Type B pancreatic cell (in vitro differentiated cells): ENCODE results near the gene F10. TPM values are rescaled to one million over a fixed set of nuclear protein-coding genes. Genes with fewer than 3 reads are reported as not detected.

Experiments
- DNase-seq: peaks from one replicate; pipeline ENCODE4 v3.0.0; 2021; ENCODE audit warnings: mixed read lengths; ENCODE audit not compliant: unreplicated experiment; ENCODE audit errors: extremely low spot score
- H3K27ac Mint-ChIP-seq: 2 replicates; pipeline ENCODE4 v1.8.0; 2021; ENCODE audit warnings: mild to moderate bottlenecking, mixed read lengths
- H3K27me3 Mint-ChIP-seq: 2 replicates; pipeline ENCODE4 v1.8.0; 2021; ENCODE audit warnings: mixed read lengths
- H3K36me3 Mint-ChIP-seq: 2 replicates; pipeline ENCODE4 v1.8.0; 2021; ENCODE audit warnings: mixed read lengths
- H3K4me1 Mint-ChIP-seq: one replicate; pipeline ENCODE4 v1.8.0; 2021; ENCODE audit warnings: mixed read lengths; ENCODE audit not compliant: unreplicated experiment
- H3K4me3 Mint-ChIP-seq: 2 replicates; pipeline ENCODE4 v1.8.0; 2021; ENCODE audit warnings: mild to moderate bottlenecking, mixed read lengths
- H3K9me3 Mint-ChIP-seq: 2 replicates; pipeline ENCODE4 v1.8.0; 2021; ENCODE audit warnings: mixed read lengths
- total RNA-seq: library from RNA; stranded (reverse); gene quantifications from 2 replicates; pipeline ENCODE4 v1.2.1, GENCODE V29; 2021; ENCODE audit warnings: low replicate concordance
- TF ChIP-seq, protein P1 (sequence below): fragments of 200-600 bp; sonication (generic); conservative IDR thresholded peaks from 2 replicates; pipeline ENCODE4 v1.5.0; 2021; ENCODE audit warnings: antibody characterized with exemption, mild to moderate bottlenecking

The F10 gene
- total RNA-seq, 1 donor from 2014 or later: 34.4 TPM

DNA sequence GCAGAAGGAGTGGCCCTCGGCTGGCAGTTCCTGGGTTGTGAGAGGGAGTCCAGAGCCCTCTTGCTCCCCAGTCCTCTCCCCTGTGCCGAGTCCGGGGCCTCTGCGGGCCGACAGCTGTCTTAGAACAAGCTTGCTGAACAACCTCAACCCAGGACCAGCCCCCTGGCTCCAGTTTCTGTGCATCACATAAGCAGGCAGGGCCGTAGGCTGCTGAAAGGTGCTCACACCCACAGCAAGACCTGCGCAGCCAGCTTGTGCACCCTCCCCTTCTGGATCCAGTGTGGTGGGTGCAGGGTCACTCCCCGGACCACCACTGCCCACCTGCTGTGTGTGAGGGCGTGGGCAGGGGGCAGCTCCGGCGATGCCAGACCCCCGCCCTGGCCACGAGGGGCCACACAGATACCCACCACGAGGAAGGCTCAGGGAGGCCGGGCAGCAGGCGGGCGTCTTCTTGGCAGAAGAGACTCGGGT lies 42.2 kb upstream of the F10 start:
- no peak overlapping the region for H3K4me3 Mint-ChIP-seq
- H3K27ac Mint-ChIP-seq: no peak overlapping the region
- H3K9me3 Mint-ChIP-seq: no peaks in the 10 kb centered on the region
- H3K27me3 Mint-ChIP-seq: no peaks in the 10 kb centered on the region
- peaks cover 6% of the 10 kb centered on the region for H3K4me1 Mint-ChIP-seq
- H3K36me3 Mint-ChIP-seq: peaks cover 3% of the 10 kb centered on the region
- TF ChIP-seq, protein P1, sequence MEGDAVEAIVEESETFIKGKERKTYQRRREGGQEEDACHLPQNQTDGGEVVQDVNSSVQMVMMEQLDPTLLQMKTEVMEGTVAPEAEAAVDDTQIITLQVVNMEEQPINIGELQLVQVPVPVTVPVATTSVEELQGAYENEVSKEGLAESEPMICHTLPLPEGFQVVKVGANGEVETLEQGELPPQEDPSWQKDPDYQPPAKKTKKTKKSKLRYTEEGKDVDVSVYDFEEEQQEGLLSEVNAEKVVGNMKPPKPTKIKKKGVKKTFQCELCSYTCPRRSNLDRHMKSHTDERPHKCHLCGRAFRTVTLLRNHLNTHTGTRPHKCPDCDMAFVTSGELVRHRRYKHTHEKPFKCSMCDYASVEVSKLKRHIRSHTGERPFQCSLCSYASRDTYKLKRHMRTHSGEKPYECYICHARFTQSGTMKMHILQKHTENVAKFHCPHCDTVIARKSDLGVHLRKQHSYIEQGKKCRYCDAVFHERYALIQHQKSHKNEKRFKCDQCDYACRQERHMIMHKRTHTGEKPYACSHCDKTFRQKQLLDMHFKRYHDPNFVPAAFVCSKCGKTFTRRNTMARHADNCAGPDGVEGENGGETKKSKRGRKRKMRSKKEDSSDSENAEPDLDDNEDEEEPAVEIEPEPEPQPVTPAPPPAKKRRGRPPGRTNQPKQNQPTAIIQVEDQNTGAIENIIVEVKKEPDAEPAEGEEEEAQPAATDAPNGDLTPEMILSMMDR: no peak
- DNase-seq: no peak

DNA sequence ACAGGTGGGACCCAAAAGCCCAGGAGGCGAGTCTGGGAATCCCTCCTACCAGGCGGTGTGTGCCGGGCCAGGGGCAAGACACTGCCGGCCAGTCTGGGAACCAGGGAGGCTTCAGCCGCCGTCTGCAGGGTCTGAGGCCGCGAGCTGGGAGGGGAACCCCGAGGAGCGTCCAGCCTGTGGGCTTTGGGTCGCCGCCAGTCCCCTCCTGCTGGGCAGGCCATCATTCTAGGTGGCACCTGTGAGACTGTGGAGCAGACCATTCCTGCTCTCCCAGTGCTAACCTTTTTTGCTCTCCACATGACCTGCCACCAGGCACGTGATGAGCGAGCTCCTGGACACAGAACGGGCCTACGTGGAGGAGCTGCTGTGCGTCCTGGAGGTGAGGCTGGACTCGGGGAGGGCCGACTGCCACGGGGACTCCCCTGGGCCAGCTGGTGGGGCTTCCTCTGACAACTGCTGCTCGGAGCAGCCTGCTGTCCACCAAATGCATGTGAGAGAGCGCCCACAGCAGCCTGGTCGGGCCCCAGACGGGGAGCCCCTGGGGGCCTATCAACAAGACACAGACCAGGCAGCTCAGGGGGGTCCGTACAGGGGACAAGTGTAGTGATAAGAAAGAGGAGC lies 41.6 kb upstream of the F10 start:
- no peak overlapping the region for H3K4me3 Mint-ChIP-seq
- no peaks in the 10 kb centered on the region for H3K9me3 Mint-ChIP-seq
- peaks cover 6% of the 10 kb centered on the region for H3K4me1 Mint-ChIP-seq
- H3K27me3 Mint-ChIP-seq: no peaks in the 10 kb centered on the region
- no peak overlapping the region for H3K27ac Mint-ChIP-seq
- TF ChIP-seq, protein P1: no peak
- peaks cover 3% of the 10 kb centered on the region for H3K36me3 Mint-ChIP-seq
- DNase-seq: no peak

DNA sequence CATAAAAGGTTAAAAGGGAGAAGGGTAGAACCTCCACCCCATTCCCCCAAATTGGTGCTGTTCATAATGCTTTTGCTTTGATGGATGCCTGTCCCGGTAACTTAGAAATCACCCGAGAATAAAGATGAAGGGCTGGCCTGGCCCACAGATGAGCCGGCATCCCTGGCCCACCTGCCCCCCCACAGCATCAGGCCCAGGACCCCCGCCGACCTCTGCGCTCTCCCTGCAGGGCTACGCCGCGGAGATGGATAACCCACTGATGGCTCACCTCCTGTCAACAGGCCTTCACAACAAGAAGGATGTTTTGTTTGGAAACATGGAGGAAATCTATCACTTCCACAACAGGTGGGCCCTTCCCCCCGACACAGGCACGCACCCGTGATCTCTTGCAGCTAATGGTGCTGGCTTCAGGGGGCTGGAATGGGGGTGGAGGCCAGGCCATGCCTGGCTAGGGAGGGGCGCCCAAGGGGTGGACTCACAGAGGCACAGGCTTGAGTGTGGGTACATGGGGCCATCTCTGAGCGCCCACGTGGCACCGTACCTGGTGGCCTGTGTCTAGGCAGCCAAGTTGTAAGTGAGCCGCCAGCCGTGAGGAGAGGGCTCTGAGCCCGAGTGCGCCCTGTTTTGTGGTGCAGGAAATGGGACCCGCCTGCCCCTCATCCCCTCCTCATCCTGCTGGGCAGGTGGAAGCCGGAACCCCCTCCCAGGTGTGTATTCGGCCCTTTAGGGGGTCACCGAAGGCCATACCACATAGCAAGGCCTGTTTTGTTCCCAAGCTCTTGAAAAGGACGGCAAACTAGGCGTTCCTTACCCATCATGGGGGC lies 40.2 kb upstream of the F10 start:
- Mint-ChIP-seq H3K27me3 (no peaks in the 10 kb centered on the region), H3K4me3 (no peak overlapping the region), H3K36me3 (peaks cover 3% of the 10 kb centered on the region), H3K27ac (no peak overlapping the region), H3K9me3 (no peaks in the 10 kb centered on the region), H3K4me1 (peaks cover 6% of the 10 kb centered on the region)
- no peak for DNase-seq
- TF ChIP-seq, protein P1: no peak

DNA sequence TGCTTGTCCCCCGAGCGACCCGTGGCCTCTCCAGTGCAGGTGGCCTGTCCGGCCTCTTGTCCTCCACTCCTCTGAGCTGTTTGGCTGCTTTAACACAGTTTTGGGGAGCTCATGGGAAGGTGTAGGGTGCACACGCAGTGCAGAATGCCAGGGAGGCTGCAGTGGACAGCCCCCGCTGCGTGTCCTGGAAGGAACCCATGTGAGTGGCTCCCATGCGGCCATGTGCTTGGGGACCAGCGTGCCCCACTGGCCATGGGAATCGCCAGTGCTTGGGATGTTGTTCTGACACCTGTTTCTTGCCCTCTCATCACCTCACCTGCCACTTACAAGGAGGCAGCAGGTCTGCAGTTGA lies 39.6 kb upstream of the F10 start:
- H3K9me3 Mint-ChIP-seq: no peaks in the 10 kb centered on the region
- no peak overlapping the region for H3K4me3 Mint-ChIP-seq
- peak overlapping the region; percentile 78 for H3K27ac Mint-ChIP-seq
- peaks cover 3% of the 10 kb centered on the region for H3K36me3 Mint-ChIP-seq
- no peaks in the 10 kb centered on the region for H3K27me3 Mint-ChIP-seq
- H3K4me1 Mint-ChIP-seq: peaks cover 6% of the 10 kb centered on the region
- TF ChIP-seq, protein P1: no peak
- no peak for DNase-seq

DNA sequence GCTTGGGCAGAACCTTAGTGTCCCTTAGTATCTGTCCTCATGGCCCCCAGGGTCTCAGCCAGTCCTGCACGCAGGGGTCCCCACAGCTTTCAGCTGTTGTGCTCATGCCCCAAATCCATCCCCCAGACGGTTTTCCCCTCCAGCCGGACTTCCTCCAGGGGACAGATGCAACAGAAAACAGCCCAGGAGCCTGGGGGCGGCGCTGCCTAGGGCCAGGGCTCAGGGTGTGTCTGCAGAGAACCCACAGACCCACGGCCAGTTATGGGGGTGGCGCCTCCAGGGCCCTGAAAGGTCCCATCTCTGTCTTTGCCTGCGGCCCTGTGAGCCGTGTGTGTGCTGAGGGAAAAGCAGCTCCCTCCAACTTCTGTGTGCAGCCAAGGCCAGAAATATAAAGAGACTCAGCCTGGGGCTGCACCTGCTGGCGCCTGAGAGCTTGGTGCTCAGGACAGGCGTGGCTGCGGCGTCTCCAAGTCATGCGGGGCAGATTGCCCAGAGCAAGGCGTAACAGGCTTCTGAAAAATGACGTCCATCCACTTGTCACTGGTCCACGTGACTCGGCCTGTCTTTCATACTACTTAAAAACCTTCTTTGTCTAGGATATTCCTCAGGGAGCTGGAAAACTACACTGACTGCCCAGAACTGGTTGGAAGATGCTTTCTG lies 39.1 kb upstream of the F10 start:
- no peaks in the 10 kb centered on the region for H3K27me3 Mint-ChIP-seq
- H3K27ac Mint-ChIP-seq: peak overlapping the region; percentile 78
- H3K9me3 Mint-ChIP-seq: no peaks in the 10 kb centered on the region
- H3K36me3 Mint-ChIP-seq: peaks cover 3% of the 10 kb centered on the region
- no peak for DNase-seq
- H3K4me1 Mint-ChIP-seq: peaks cover 6% of the 10 kb centered on the region
- H3K4me3 Mint-ChIP-seq: peak overlapping the region; percentile 1
- TF ChIP-seq, protein P1: no peak
